ENCODE data around the gene CDKAL1. TPM values are rescaled to one million over a fixed set of nuclear protein-coding genes. Genes with fewer than 3 reads are reported as not detected.
A peak's percentile ranks its signal among the peaks of the same experiment; 100 is the strongest.

Gene CDKAL1
- total and polyA plus RNA-seq, 9 of the 15 experiments (the other 6 are each of a cell fraction or from before 2014, with no cell fraction given): 11.2 to 36.3 (median 20.1) TPM

GRCh38 chr6:20846602-20847028 lies 312.4 kb downstream of the CDKAL1 start (continued):
- no peak for TF ChIP-seq CREB5 (CRISPR knock-in tag; IDR thresholded peaks at IDR 0.05)
- peak; percentile 57; the same call in 1 of the 2 replicates for TF ChIP-seq PHF21A (IDR thresholded peaks at IDR 0.05; ENCODE audit: borderline replicate concordance, low read depth)
- TF ChIP-seq PHB2 (IDR thresholded peaks at IDR 0.05; ENCODE audit: low read depth): 0 out of 2 replicates have a peak, but pooled peaks have one; percentile 10
- TF ChIP-seq USF2 (CRISPR knock-in tag; IDR thresholded peaks at IDR 0.05): 0 out of 2 replicates have a peak, but pooled peaks have one; percentile 5
- peak; percentile 97 for TF ChIP-seq ARID1B (IDR thresholded peaks at IDR 0.05)
- peak; percentile 69 for TF ChIP-seq PBX2 (CRISPR knock-in tag; IDR thresholded peaks at IDR 0.05; ENCODE audit: low read depth)
- TF ChIP-seq PBX2 (tag; conservative IDR thresholded peaks at IDR 0.05; ENCODE audit: low read depth): peak; percentile 97
- TF ChIP-seq ADNP (tag; IDR thresholded peaks at IDR 0.05): peak; percentile 67; the same call in 1 of the 2 replicates
- peak; percentile 44; the same call in 1 of the 2 replicates for TF ChIP-seq TOE1 (IDR thresholded peaks at IDR 0.05; ENCODE audit: borderline replicate concordance)
- no peak for TF ChIP-seq TOE1 (CRISPR knock-in tag; IDR thresholded peaks at IDR 0.05; ENCODE audit: borderline replicate concordance, low read depth)
- peak; percentile 88 for TF ChIP-seq EHMT2 (IDR thresholded peaks at IDR 0.05)
- TF ChIP-seq ZNF644 (tag; IDR thresholded peaks at IDR 0.05; ENCODE audit: low read depth): peak; percentile 88
- peak; percentile 52; the same call in 1 of the 2 replicates for TF ChIP-seq ESRRA (IDR thresholded peaks at IDR 0.05; ENCODE audit: borderline replicate concordance, low read depth)
- TF ChIP-seq SAFB (IDR thresholded peaks at IDR 0.05; ENCODE audit: borderline replicate concordance, low read depth, low read length): no peak
- peak; percentile 29 for TF ChIP-seq BRD9 (IDR thresholded peaks at IDR 0.05; ENCODE audit: low read depth, partially characterized antibody)
- no peak for TF ChIP-seq CBX8 (IDR thresholded peaks at IDR 0.05; ENCODE audit: borderline replicate concordance, extremely low read depth, low read depth, low read length, poor library complexity, severe bottlenecking)
- no peak for TF ChIP-seq TGIF2 (CRISPR knock-in tag; IDR thresholded peaks at IDR 0.05)
- no peak for TF ChIP-seq PTBP1 (IDR thresholded peaks at IDR 0.05; ENCODE audit: low read depth, low read length)
- TF ChIP-seq, protein P1, sequence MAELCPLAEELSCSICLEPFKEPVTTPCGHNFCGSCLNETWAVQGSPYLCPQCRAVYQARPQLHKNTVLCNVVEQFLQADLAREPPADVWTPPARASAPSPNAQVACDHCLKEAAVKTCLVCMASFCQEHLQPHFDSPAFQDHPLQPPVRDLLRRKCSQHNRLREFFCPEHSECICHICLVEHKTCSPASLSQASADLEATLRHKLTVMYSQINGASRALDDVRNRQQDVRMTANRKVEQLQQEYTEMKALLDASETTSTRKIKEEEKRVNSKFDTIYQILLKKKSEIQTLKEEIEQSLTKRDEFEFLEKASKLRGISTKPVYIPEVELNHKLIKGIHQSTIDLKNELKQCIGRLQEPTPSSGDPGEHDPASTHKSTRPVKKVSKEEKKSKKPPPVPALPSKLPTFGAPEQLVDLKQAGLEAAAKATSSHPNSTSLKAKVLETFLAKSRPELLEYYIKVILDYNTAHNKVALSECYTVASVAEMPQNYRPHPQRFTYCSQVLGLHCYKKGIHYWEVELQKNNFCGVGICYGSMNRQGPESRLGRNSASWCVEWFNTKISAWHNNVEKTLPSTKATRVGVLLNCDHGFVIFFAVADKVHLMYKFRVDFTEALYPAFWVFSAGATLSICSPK (IDR thresholded peaks at IDR 0.05; ENCODE audit: borderline replicate concordance): no peak
- no peak for TF ChIP-seq POLR3G (IDR thresholded peaks at IDR 0.05; ENCODE audit: extremely low read depth, insufficient read length, insufficient replicate concordance)
- TF ChIP-seq EP400 (IDR thresholded peaks at IDR 0.05): peak; percentile 36
- TF ChIP-seq ZNF699 (CRISPR knock-in tag; IDR thresholded peaks at IDR 0.05; ENCODE audit: insufficient replicate concordance): no peak
- TF ChIP-seq TFAM (CRISPR knock-in tag; conservative IDR thresholded peaks at IDR 0.05): no peak

Measured in K562 (cell line).